ENCODE results near the gene B4GALNT4.
"Not testable (repeated sequence)": the region's sequence is repeated elsewhere in the genome, so short reads cannot be mapped to it uniquely, and the experiment has no call there.

B4GALNT4 gene

DNA sequence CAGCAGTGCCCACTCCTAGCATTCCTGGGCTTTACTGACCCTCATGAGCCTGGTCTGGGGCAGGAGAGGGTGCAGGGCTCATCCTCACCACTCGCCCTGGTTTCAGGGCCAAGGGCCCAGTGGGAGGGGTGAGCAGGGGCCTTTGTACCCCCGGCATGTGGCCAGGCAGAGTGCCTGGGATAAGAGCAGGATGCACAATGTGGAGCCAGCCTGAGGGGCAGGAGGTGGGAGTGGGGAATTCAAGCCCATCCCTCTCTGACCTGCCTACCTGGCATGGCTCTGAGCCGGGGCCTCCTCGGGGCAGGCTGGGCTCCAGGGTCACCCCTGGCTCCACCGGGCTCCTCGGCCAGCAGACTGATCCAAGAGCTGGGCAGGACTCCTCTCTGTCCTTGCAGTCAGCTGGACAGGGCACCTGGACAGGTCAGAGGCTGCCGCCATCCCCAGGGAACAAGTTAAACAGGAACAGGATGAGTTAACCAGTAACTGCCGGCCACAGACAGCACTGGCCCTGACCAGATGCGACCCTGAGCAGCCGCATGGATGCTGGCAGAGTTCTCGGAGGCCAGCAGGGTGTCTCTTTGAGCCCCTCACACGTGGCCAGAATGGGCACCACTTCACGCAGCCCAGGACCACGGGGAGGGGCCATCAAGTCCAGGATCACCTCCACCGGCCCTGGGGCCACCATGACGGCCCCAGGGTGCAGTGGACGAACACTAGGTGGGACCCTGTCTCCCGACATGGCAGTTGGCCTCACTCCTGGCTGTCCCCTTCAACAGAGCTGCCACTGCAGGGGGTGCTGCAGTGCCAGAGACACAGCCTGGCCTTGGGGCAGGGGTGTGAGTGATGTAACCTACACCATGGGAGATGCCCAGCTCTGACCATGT, 40.5 kb downstream of the B4GALNT4 start:
- peak; percentile 21 for FAIRE-seq
- TF ChIP-seq TAF1 (IDR thresholded peaks at IDR 0.05; ENCODE audit: borderline replicate concordance, low read depth, low read length) (no peak), POLR2AphosphoS5 (IDR thresholded peaks at IDR 0.05; ENCODE audit: low read depth, low read length) (no peak), POLR2A (IDR thresholded peaks at IDR 0.05; ENCODE audit: low read depth, low read length) (no peak)

DNA sequence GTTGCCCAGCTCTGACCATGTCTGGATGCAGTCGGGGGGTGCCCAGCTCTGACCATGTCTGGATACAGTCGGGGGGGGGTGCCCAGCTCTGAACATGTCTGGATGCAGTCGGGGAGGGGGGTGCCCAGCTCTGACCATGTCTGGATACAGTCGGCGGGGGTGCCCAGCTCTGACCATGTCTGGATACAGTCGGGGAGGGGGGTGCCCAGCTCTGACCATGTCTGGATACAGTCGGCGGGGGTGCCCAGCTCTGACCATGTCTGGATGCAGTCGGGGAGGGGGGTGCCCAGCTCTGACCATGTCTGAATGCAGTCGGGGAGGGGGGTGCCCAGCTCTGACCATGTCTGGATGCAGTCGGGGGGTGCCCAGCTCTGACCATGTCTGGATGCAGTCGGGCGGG, 41.4 kb downstream of the B4GALNT4 start:
- not testable (repeated sequence) for DNase-seq (ENCODE audit: insufficient read length); FAIRE-seq

More for the DNA sequence above, 40.5 kb downstream of the B4GALNT4 start:
- DNase-seq (ENCODE audit: insufficient read length) = no peak

DNA sequence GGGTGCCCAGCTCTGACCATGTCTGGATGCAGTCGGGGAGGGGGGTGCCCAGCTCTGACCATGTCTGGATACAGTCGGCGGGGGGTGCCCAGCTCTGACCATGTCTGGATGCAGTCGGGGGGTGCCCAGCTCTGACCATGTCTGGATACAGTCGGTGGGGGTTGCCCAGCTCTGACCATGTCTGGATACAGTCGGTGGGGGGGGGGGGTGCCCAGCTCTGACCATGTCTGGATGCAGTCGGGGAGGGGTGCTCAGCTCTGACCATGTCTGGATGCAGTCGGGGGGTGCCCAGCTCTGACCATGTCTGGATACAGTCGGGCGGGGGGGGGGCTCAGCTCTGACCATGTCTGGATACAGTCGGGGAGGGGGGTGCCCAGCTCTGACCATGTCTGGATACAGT, 42.2 kb downstream of the B4GALNT4 start:
- not testable (repeated sequence) for FAIRE-seq; DNase-seq (ENCODE audit: insufficient read length)

DNA sequence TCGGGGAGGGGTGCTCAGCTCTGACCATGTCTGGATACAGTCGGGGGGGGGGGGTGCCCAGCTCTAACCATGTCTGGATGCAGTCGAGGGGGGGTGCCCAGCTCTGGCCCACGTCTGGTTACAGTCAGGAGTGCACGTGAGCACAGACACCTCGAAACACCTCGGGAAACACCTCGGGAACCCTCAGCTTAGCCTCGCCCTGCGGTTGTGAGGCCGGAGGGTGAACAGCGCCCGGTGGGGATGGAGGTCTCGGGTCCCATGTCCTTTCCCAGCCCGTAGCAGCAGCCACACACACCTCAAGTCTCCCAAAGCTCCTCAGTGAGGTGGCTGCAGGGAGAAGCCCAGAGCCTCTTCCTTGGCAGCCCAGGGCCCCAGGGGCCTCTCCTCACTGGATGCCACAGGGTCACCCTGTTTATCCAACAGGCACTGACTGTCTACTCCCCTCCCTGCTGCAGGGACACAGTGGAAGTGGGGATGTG, 43.4 kb downstream of the B4GALNT4 start:
- no peak for DNase-seq (ENCODE audit: insufficient read length)
- no peak for FAIRE-seq
- TF ChIP-seq POLR2A (IDR thresholded peaks at IDR 0.05; ENCODE audit: low read depth, low read length) = no peak
- no peak for TF ChIP-seq TAF1 (IDR thresholded peaks at IDR 0.05; ENCODE audit: borderline replicate concordance, low read depth, low read length)
- TF ChIP-seq POLR2AphosphoS5 (IDR thresholded peaks at IDR 0.05; ENCODE audit: low read depth, low read length) = no peak

DNA sequence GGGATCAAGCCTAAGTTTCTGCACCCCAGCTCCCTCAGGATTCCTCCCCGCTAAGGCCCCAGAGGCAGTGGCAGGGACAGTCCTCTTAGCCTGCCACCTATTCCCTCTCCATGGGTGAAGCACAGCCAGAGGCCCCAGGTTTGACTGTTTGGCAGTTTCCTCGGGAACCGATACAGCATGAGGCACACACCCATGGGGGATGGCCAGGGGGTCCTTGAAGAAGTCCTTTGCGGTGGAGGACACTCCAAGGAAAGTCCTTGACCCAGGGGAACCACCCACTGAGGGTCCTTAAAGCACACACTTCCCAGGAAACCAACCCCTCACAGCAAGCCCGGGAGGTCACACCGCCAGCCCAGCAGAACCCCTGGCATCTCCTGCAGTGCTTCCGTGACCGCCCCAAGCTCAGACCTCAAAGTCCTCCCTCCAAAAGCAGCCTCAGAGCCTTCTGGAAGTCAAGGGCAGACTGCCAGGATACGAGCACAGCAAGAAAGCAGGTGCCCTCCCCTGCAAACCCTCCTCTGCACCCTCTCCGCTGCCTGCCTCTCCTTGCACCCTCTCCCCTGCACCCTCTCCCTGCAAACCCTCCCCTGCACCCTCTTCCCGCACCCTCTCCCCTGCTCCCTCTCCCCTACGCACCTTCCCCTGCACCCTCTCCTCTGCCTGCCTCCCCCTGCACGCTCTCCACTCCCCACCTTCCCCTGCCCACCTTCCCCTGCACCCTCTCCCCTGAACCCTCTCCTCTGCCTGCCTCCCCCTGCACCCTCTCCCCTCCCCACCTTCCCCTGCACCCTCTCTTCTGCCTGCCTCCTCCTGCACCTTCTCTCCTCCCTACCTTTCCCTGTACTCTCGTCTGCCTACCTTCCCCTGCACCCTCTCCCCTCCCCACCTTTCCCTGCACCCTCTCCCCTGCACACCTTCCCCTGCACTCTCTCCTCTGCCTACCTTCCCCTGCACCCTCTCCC, 44.1 kb downstream of the B4GALNT4 start:
- DNase-seq (ENCODE audit: insufficient read length) (no peak), FAIRE-seq (no peak)
- TF ChIP-seq POLR2A (IDR thresholded peaks at IDR 0.05; ENCODE audit: low read depth, low read length) (no peak), POLR2AphosphoS5 (IDR thresholded peaks at IDR 0.05; ENCODE audit: low read depth, low read length) (no peak), TAF1 (IDR thresholded peaks at IDR 0.05; ENCODE audit: borderline replicate concordance, low read depth, low read length) (no peak)

DNA sequence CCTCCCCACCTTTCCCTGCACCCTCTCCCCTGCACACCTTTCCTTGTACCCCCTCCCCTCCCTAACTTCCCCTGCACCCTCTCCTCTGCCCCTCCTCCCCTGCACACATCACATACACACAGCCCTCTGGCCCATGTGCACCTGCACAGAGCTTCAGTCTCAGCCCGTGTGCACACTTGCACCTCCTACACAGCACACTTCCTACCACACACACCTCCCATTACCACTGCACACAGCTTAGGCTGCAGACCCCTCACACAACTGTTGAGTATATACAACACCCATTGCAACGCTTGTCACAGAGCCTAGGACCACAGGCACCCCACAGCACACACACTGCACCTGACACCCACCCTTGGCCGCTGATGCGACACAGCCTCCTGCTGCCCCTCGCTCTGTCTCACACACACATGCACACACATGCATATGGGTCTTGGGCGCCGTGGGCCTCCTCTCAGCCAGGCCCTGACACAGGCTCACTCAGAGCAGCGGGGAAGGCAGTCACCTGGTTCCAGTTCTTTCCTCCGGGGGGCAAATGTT, 45.1 kb downstream of the B4GALNT4 start:
- no peak for FAIRE-seq
- no peak for DNase-seq (ENCODE audit: insufficient read length)
- TF ChIP-seq POLR2AphosphoS5 (IDR thresholded peaks at IDR 0.05; ENCODE audit: low read depth, low read length) (no peak), POLR2A (IDR thresholded peaks at IDR 0.05; ENCODE audit: low read depth, low read length) (no peak), TAF1 (IDR thresholded peaks at IDR 0.05; ENCODE audit: borderline replicate concordance, low read depth, low read length) (no peak)

DNA sequence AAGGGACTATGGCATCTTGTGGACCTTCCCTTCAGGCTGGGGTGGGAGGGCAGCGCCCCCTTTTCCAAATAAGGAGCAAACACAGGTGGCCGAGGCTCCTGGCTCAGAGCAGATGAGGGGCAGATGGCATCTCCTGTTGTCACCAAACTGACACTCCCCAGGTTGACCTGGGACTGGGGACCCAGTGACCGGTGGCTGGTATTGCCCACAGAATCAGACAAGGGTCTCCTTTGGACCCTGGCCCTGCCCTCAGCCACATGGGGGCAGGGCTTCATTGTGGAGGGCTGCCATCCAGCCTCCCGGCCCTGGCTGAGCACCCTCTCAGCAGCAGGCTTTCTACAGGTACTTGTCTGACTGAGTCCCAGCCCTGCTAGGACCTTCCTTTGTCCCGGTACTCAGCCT, 46.3 kb downstream of the B4GALNT4 start:
- no peak for TF ChIP-seq POLR2AphosphoS5 (IDR thresholded peaks at IDR 0.05; ENCODE audit: low read depth, low read length)
- no peak for TF ChIP-seq POLR2A (IDR thresholded peaks at IDR 0.05; ENCODE audit: low read depth, low read length)
- TF ChIP-seq TAF1 (IDR thresholded peaks at IDR 0.05; ENCODE audit: borderline replicate concordance, low read depth, low read length) = no peak
- DNase-seq (ENCODE audit: insufficient read length) (no peak), FAIRE-seq (no peak)

DNA sequence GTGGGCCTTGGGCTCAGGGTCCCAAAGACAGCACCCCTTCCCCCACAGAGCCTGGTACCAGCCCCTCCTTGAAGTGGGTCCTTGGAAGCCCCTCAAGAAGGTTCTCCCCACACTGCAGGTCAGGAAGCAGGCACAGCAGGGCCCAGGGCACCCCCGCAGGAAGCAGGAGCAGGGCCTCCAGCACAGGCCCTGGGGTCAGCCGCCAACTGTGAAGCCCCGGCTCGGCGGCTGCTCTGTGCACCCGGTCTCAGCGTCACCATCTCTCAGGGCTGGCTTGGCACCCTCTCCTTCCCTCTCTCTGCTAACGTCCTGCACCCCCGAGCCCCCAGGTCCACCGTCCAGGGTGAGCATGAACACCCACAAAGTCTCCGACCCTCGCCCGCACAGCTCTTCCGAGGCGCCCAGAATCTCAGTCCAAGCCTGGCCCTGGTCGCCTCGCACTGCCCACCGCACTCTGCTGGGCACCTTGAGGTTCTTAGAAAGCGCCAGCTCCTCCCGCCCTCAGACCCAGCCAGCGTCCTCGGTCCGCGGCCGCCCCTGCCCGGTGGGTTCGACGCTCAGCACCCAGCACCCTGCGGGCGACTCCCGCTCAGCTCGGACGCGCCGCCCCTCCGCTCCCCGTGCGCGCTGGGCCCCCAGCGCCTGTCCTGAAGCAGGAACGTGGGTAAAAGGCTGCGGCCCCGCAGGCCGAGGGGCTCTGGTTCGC, 46.9 kb downstream of the B4GALNT4 start:
- DNase-seq (ENCODE audit: insufficient read length) = no peak
- no peak for FAIRE-seq
- no peak for TF ChIP-seq TAF1 (IDR thresholded peaks at IDR 0.05; ENCODE audit: borderline replicate concordance, low read depth, low read length)
- no peak for TF ChIP-seq POLR2AphosphoS5 (IDR thresholded peaks at IDR 0.05; ENCODE audit: low read depth, low read length)

DNA sequence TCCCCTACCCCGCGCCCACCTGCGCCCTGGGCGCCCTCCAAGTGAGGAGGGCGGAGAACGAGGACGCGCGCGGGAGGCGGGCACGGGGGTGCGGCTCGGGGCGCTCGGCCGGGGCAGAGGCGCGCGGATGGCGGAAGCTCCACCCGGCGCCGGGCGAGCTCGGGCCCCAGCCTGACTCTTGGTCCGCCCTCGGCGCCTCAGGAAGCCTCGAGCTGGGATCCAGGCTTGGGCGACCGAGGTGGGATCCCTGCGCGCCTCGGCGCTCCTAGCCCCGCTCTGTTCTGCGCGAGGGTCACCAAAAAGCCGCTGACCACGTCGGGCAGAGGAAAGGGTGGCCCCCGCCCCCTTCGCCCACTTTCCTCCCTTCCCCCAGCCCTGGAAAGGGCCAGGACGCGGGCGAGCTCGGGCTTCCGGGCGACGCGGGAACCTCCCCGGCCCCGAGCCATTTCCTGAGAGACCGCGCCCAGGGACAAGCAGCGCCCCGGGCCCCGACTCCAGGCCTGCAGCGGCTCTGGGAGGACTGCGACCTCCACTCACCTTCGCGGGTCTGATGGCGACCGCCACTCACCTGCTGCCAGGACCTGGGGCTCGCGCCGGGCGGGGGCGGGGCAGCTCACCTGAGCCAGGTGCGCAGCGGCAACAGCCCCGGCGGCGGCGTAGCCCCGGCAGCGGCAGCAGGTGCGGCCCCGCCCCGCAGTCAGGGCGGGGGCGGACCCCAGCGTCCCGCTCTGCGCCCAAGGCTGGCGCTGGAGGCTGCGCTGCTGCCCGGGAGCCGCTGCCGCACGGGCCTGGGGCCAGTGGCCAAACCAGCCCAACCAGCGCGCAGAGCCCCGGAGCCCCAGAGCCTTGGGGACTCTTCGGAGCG, 47.7 kb downstream of the B4GALNT4 start:
- FAIRE-seq (no peak), DNase-seq (ENCODE audit: insufficient read length) (no peak)
- TF ChIP-seq TAF1 (IDR thresholded peaks at IDR 0.05; ENCODE audit: borderline replicate concordance, low read depth, low read length) (no peak), POLR2A (IDR thresholded peaks at IDR 0.05; ENCODE audit: low read depth, low read length) (no peak), POLR2AphosphoS5 (IDR thresholded peaks at IDR 0.05; ENCODE audit: low read depth, low read length) (no peak)

DNA sequence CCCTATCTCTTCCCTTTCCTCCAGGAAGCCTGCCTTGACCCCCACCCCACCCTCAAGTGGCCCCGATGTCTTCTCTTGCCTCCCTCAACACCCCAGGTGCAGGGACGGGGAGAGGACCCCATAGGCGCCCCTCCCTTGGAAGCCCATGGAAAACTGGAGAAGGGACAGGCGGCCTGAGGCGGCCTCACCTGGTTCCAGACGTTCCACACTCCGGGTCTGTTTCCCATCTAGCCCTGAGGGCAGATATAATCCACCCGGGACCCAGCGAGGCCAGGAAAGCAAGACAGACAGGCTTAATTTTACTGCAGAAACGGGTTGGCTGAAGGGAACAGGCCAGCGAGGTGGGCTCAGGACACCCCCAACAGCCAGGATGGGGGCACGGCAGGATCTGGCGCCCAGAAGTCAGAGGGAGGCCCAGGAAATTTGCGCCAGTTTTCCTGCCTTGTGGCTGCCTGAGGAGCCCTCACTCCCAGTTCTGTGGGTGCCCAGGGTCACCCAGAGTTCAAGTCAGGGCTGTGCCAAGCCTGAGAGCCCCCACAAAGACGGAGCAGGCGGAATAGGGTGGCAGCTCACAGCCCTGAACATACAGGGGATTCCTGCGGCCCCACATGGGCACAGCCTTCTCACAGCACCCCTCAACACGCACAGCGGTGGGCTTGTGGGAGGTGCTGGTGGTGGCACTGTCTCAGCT, 48.5 kb downstream of the B4GALNT4 start:
- DNase-seq (ENCODE audit: insufficient read length) = no peak
- no peak for TF ChIP-seq POLR2AphosphoS5 (IDR thresholded peaks at IDR 0.05; ENCODE audit: low read depth, low read length)
- TF ChIP-seq POLR2A (IDR thresholded peaks at IDR 0.05; ENCODE audit: low read depth, low read length) = no peak
- no peak for TF ChIP-seq TAF1 (IDR thresholded peaks at IDR 0.05; ENCODE audit: borderline replicate concordance, low read depth, low read length)
- FAIRE-seq = no peak
